Lung (tissue), 12 donors: ENCODE results near the gene NPHP4. TPM values are rescaled to one million over a fixed set of nuclear protein-coding genes. Genes with fewer than 3 reads are reported as not detected.
A peak's percentile ranks its signal among the peaks of the same experiment; 100 is the strongest.

Experiments
- ATAC-seq: fragments of 200-7000 bp; cut with Tn5 transposase; one replicate; pipeline ENCODE4 v1.9.1; 2020; ENCODE audit warnings: moderate number of reproducible peaks; ENCODE audit not compliant: insufficient read depth, low FRiP score
- DNase-seq, 3 donors: peaks; one replicate each; pipeline ENCODE4 v3.0.0-alpha.2; 2013 to 2017
- H3K27ac ChIP-seq, 2 donors: one replicate each; pipeline ENCODE4 v1.5.1; 2013; ENCODE audit warnings: mild to moderate bottlenecking in 2 of 2, moderate library complexity in 2 of 2, control low read depth in 1 of 2, inconsistent platforms in 1 of 2, low read depth in 1 of 2, low read length in 1 of 2
- H3K27me3 ChIP-seq, 3 donors: one replicate each; pipeline ENCODE4 v1.5.1; 2013; ENCODE audit warnings: low read length in 2 of 3; ENCODE audit not compliant: control insufficient read depth in 3 of 3, insufficient read depth in 3 of 3
- H3K36me3 ChIP-seq, 4 donors: one replicate each; pipeline ENCODE4 v1.5.1; 2013; ENCODE audit warnings: low read length in 4 of 4, mild to moderate bottlenecking in 1 of 4, moderate library complexity in 1 of 4; ENCODE audit not compliant: control insufficient read depth in 4 of 4, insufficient read depth in 4 of 4
- H3K4me1 ChIP-seq, 5 donors: one replicate each; pipeline ENCODE4 v1.5.1; 2013; ENCODE audit warnings: low read length in 5 of 5, mild to moderate bottlenecking in 2 of 5, moderate library complexity in 1 of 5; ENCODE audit not compliant: control insufficient read depth in 5 of 5, insufficient read depth in 5 of 5
- H3K4me3 ChIP-seq: one replicate; pipeline ENCODE4 v1.5.1; 2013; ENCODE audit warnings: mild to moderate bottlenecking, control low read depth, moderate library complexity
- H3K9ac ChIP-seq, 2 donors: one replicate each; pipeline ENCODE4 v1.5.1; 2013; ENCODE audit warnings: low read length in 2 of 2, control low read depth in 1 of 2; ENCODE audit not compliant: insufficient read depth in 1 of 2
- H3K9me3 ChIP-seq, 4 donors: one replicate each; pipeline ENCODE4 v1.5.1; 2013; ENCODE audit warnings: low read length in 3 of 4, mild to moderate bottlenecking in 1 of 4, moderate library complexity in 1 of 4; ENCODE audit not compliant: control insufficient read depth in 4 of 4, insufficient read depth in 3 of 4
- CTCF ChIP-seq: IDR thresholded peaks from 2 replicates; pipeline ENCODE4 v1.5.1; 2012; ENCODE audit warnings: mild to moderate bottlenecking; ENCODE audit errors: control extremely low read depth, extremely low read depth
- WGBS, 2 donors: extraction: QIAGEN DNeasy Blood & Tissue Kit; methylation state at CpG; one replicate each; pipeline ENCODE4 v1.1.7; 2013; 5-methylcytosine and 5-hydroxymethylcytosine counted together
- polyA plus RNA-seq, 2 donors: library from polyadenylated mRNA; stranded (reverse); fragments of 200-250 nt; gene quantifications; one replicate each; pipeline ENCODE4 v1.2.1, GENCODE V29; 2013
- total RNA-seq, 2 donors: library from RNA; depleted of rRNA in 1 of 2; stranded (reverse); fragments of >200 nt in 1 of 2; gene quantifications; one replicate each; pipeline ENCODE4 v1.2.1, GENCODE V29; 2014 to 2021
- donor health status: control.
- donor health status: control.
- donor health status: Bipolar disorder and iron deficiency.
- donor health status: healthy.
- donor health status: DM: yes; HTN: yes; CAD: no.

The NPHP4 gene
- total and polyA plus RNA-seq, 4 donors = 6.0 to 23.3 (median 11.1) TPM

DNA sequence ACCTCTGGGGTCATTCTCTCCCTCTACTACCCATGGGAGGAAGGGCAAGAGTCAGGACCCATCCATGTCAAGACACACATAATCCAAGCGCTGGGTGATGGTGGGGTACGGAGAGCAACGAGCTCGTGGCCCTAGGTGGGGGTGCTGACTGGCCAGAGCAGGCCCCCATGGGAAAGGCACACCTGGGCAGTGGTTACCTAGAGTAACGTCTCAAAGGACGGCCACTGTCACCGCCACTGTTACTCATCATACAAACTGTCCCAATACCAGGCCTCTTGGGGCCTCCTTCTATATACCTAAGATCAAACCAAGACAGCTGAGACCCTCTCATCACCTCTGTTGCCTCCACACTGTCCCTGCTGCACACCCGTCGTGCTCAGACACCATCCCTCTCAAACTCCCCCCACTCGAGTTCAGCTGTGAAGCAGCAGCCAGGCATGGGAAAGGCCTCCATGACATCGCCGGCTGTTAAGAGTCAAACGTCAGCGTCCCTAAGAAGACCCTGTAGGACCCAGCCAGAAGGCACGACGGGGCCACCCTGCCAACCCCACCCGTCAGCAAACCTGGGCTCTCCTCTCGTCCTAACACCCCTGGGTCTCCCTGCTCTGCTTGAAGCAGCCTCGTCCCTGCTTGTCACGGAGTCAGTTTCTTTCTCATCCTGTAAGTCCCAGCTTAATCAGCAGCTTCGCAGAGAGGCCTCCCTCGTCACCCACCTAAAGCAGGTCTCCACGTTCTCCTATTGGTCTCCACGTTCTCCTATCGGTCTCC, 15.3 kb downstream of the NPHP4 start:
- 94% methylated on average over 25 of the region's 25 CpGs for WGBS, 2 donors
- Histone ChIP-seq H3K36me3 (peaks cover 0 to 8% (median 3%) of the 10 kb centered on the region in 4 donors), H3K27me3 (no peaks in the 10 kb centered on the region), H3K4me1 (no peaks in the 10 kb centered on the region), H3K9ac (no peak overlapping the region), H3K27ac (no peak overlapping the region), H3K4me3 (no peak overlapping the region), H3K9me3 (no peaks in the 10 kb centered on the region)
- DNase-seq (no peak), ATAC-seq (no peak)
- no peak for TF ChIP-seq CTCF

DNA sequence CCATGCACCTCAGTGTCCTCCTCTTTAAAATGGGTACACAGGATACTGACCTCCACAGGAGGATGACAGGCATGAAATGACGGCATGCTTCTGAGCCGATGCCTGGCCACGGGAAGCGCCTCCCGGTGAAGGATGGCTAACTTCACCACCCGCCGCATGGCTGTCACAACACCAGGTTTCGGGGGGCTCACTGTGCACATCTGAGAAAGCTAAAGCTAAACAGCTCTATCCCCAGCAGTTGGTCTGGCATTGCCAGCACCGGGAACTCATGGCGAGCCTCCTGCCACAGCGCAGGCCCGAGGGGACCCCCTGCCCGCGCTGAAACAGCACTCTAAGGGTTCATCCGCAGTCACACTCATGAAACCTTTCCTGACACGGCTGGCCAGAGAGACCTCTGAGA, 16.0 kb downstream of the NPHP4 start:
- H3K9me3 ChIP-seq = no peaks in the 10 kb centered on the region
- no peak for ATAC-seq
- H3K36me3 ChIP-seq = peaks cover 0 to 8% (median 3%) of the 10 kb centered on the region in 4 donors
- no peaks in the 10 kb centered on the region for H3K27me3 ChIP-seq
- no peak for DNase-seq
- no peak overlapping the region for H3K4me3 ChIP-seq
- WGBS, 2 donors = 89 to 91% methylated on average over 16 of the region's 16 CpGs
- H3K4me1 ChIP-seq = no peaks in the 10 kb centered on the region
- H3K27ac ChIP-seq = no peak overlapping the region
- no peak overlapping the region for H3K9ac ChIP-seq
- TF ChIP-seq CTCF = no peak

DNA sequence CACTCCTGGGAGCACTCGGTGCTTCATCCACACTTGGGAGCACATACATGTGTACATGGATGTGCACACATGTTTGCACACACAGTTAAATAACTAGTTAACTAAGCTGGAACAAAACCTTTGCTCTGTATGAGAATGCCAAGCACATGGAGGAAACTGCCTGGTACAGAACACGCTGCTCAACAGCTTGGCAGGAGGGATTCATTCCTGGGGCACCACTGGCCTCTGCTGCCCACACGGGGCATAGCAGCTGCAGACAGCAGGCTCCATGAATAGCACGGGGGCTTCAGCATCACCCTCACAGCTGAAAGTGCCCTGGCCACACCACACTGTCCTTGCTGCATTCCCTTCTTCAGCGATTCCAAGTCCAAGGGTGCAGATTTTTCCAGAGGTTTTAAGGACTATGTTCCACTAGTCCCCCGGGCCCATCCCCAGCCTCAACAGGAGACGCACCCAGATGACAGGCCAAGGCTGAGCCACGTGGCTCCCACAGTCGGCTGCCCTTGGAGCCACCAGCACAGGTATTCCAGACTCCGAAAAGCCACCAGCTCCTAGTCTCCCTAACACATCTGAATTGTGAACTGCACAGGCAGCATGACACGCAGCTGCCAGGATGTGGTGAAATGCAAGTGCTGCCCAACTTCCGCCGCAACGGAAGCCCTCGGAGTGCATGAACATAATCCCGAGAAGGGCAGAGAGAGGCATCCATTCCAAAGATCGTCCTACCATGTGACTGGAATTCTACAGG, 16.9 kb downstream of the NPHP4 start:
- no peak overlapping the region for H3K4me3 ChIP-seq
- TF ChIP-seq CTCF = peak; percentile 51
- peaks cover 0 to 8% (median 3%) of the 10 kb centered on the region in 4 donors for H3K36me3 ChIP-seq
- no peak overlapping the region for H3K27ac ChIP-seq
- H3K9me3 ChIP-seq = no peaks in the 10 kb centered on the region
- DNase-seq = peak; percentile 63 to 72 (median 63)
- no peaks in the 10 kb centered on the region for H3K4me1 ChIP-seq
- no peak for ATAC-seq
- H3K27me3 ChIP-seq = no peaks in the 10 kb centered on the region
- WGBS, 2 donors = 49 to 72% methylated on average over 17 of the region's 17 CpGs
- H3K9ac ChIP-seq = no peak overlapping the region
